Karpas-422 (cell line): ENCODE results near the gene PER3. TPM values are rescaled to one million over a fixed set of nuclear protein-coding genes. Genes with fewer than 3 reads are reported as not detected.

Source experiments
- DNase-seq: peaks from one replicate; pipeline ENCODE4 v3.0.0-alpha.2; 2015
- H2AFZ ChIP-seq: fragments of 200-600 bp; sonication (generic); 2 replicates; pipeline ENCODE4 v1.6.1; 2014; ENCODE audit warnings: antibody characterized with exemption, low read length, mixed read lengths
- H3K27ac ChIP-seq: fragments of 200-600 bp; sonication (generic); 2 replicates; pipeline ENCODE4 v1.5.1; 2014; ENCODE audit warnings: mild to moderate bottlenecking, low read length, moderate library complexity
- H3K27me3 ChIP-seq: fragments of 200-600 bp; sonication (generic); 2 replicates; pipeline ENCODE4 v1.6.1; 2014; ENCODE audit warnings: low read length, mixed read lengths
- H3K36me3 ChIP-seq: fragments of 200-600 bp; sonication (generic); 2 replicates; pipeline ENCODE4 v1.6.1; 2014; ENCODE audit warnings: low read length, mixed read lengths; ENCODE audit not compliant: insufficient read depth
- H3K4me1 ChIP-seq: fragments of 200-600 bp; sonication (generic); 2 replicates; pipeline ENCODE4 v1.6.1; 2014; ENCODE audit warnings: mild to moderate bottlenecking, low read length, mixed read lengths
- H3K4me2 ChIP-seq: fragments of 200-600 bp; sonication (generic); 2 replicates; pipeline ENCODE4 v1.6.1; 2014; ENCODE audit warnings: low read length, low read depth, mild to moderate bottlenecking; ENCODE audit not compliant: poor library complexity, severe bottlenecking
- H3K4me3 ChIP-seq: fragments of 200-600 bp; sonication (generic); 2 replicates; pipeline ENCODE4 v1.5.1; 2014; ENCODE audit warnings: mild to moderate bottlenecking, antibody characterized with exemption, low read length, mixed read lengths
- H3K79me2 ChIP-seq: fragments of 200-600 bp; sonication (generic); 2 replicates; pipeline ENCODE4 v1.6.1; 2014; ENCODE audit warnings: mild to moderate bottlenecking, low read length, mixed read lengths
- H3K9ac ChIP-seq: fragments of 200-600 bp; sonication (generic); 2 replicates; pipeline ENCODE4 v1.6.0; 2014; ENCODE audit warnings: low read length
- H3K9me2 ChIP-seq: fragments of 200-600 bp; sonication (generic), shearing (Covaris generic); replicated peaks from 2 replicates; pipeline ENCODE4 v1.6.0; 2014; ENCODE audit warnings: mild to moderate bottlenecking, low read length, moderate library complexity; ENCODE audit not compliant: insufficient read depth
- H3K9me3 ChIP-seq: fragments of 300-700, 200-600 bp; sonication (generic); 2 replicates; pipeline ENCODE4 v1.6.1; 2014; ENCODE audit warnings: low read length, mixed read lengths
- H4K20me1 ChIP-seq: fragments of 200-600 bp; sonication (generic); 2 replicates; pipeline ENCODE4 v1.6.1; 2014; ENCODE audit warnings: mild to moderate bottlenecking, antibody characterized with exemption, low read length, low read depth; ENCODE audit not compliant: insufficient read depth
- total RNA-seq: library from RNA; depleted of rRNA; stranded (reverse); fragments of >200 nt; shearing (Covaris generic); gene quantifications from 2 replicates; pipeline ENCODE4 v1.2.3, GENCODE V29; 2014; ENCODE audit warnings: low replicate concordance

PER3 gene
- total RNA-seq, 1 experiment from 2014 or later, result 3.5 TPM

DNA sequence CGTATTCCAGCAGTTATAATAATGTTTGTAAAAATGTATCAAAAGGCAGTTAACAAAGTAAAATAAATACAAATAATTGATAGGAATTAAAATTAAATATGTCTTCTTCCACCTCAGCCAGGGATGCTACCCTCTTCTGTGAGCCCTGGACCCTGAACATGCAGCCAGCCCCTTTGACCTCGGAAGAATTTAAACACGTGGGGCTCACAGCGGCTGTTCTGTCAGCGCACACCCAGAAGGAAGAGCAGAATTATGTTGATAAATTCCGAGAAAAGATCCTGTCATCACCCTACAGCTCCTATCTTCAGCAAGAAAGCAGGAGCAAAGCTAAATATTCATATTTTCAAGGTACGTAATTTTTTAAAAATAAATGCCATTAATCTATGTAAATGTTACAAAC lies 42.3 kb downstream of the PER3 start:
- Histone ChIP-seq H2AFZ (no peak overlapping the region), H3K4me3 (no peak overlapping the region), H3K4me1 (no peaks in the 10 kb centered on the region), H3K27me3 (no peaks in the 10 kb centered on the region), H3K9me3 (no peaks in the 10 kb centered on the region), H3K9me2 (no peaks in the 10 kb centered on the region), H3K4me2 (no peak overlapping the region), H4K20me1 (no peaks in the 10 kb centered on the region), H3K27ac (no peak overlapping the region), H3K79me2 (no peaks in the 10 kb centered on the region), H3K36me3 (no peaks in the 10 kb centered on the region), H3K9ac (no peak overlapping the region)
- no peak for DNase-seq

DNA sequence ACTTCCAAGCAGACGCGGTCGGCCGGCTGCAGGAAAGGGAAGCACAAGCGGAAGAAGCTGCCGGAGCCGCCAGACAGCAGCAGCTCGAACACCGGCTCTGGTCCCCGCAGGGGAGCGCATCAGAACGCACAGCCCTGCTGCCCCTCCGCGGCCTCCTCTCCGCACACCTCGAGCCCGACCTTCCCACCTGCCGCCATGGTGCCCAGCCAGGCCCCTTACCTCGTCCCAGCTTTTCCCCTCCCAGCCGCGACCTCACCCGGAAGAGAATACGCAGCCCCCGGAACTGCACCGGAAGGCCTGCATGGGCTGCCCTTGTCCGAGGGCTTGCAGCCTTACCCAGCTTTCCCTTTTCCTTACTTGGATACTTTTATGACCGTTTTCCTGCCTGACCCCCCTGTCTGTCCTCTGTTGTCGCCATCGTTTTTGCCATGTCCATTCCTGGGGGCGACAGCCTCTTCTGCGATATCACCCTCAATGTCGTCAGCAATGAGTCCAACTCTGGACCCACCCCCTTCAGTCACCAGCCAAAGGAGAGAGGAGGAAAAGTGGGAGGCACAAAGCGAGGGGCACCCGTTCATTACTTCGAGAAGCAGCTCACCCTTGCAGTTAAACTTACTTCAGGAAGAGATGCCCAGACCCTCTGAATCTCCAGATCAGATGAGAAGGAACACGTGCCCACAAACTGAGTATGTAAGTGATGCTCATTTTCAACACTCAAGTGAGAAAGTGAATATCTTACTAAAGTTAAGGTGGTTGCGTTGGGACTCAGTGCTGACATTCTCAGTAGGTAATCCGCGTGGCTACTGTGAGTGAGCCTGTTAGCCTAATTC lies 43.2 kb downstream of the PER3 start:
- no peaks in the 10 kb centered on the region for H4K20me1 ChIP-seq
- H3K4me1 ChIP-seq, result no peaks in the 10 kb centered on the region
- no peaks in the 10 kb centered on the region for H3K36me3 ChIP-seq
- no peak overlapping the region for H3K4me3 ChIP-seq
- H3K27ac ChIP-seq, result no peak overlapping the region
- no peaks in the 10 kb centered on the region for H3K27me3 ChIP-seq
- no peak overlapping the region for H3K9ac ChIP-seq
- H3K9me3 ChIP-seq, result no peaks in the 10 kb centered on the region
- H3K79me2 ChIP-seq, result no peaks in the 10 kb centered on the region
- H3K4me2 ChIP-seq, result no peak overlapping the region
- no peak for DNase-seq
- no peak overlapping the region for H2AFZ ChIP-seq
- H3K9me2 ChIP-seq, result no peaks in the 10 kb centered on the region

DNA sequence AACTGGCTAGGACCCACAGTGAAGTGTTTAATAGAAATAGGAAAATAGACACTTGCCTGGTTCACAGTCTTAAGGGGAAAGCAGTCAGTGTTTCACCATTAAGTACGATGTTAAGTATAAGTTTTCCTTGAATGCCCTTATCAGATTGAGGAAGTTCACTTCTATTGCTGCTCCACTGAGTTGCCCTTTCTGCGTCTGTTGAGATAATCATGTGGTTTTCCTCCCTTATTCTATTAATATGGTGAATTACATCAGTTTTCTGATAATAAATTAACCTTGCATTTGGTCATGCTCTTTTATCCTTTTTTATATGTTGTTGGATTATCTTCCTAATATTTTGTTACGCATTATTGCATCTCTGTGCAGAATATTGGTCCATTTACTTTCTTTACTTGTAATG lies 47.4 kb downstream of the PER3 start:
- H3K27ac ChIP-seq, result no peak overlapping the region
- H4K20me1 ChIP-seq, result no peaks in the 10 kb centered on the region
- DNase-seq, result no peak
- H3K36me3 ChIP-seq, result no peaks in the 10 kb centered on the region
- no peaks in the 10 kb centered on the region for H3K9me3 ChIP-seq
- H3K4me1 ChIP-seq, result no peaks in the 10 kb centered on the region
- H3K4me2 ChIP-seq, result no peak overlapping the region
- no peak overlapping the region for H3K4me3 ChIP-seq
- no peaks in the 10 kb centered on the region for H3K27me3 ChIP-seq
- no peaks in the 10 kb centered on the region for H3K79me2 ChIP-seq
- H2AFZ ChIP-seq, result no peak overlapping the region
- H3K9ac ChIP-seq, result no peak overlapping the region
- H3K9me2 ChIP-seq, result no peaks in the 10 kb centered on the region

- Histone ChIP-seq H3K36me3 (no peaks in the 10 kb centered on the region), H3K79me2 (no peaks in the 10 kb centered on the region), H3K4me3 (no peak overlapping the region), H3K9me3 (no peaks in the 10 kb centered on the region), H3K27ac (no peak overlapping the region), H3K9me2 (no peaks in the 10 kb centered on the region), H3K27me3 (no peaks in the 10 kb centered on the region), H3K4me2 (no peak overlapping the region), H2AFZ (no peak overlapping the region), H3K9ac (no peak overlapping the region), H4K20me1 (no peaks in the 10 kb centered on the region), H3K4me1 (no peaks in the 10 kb centered on the region)
- DNase-seq, result no peak
These were observed 48.9 kb downstream of the PER3 start for GRCh38 chr1:7833035-7833434.

DNA sequence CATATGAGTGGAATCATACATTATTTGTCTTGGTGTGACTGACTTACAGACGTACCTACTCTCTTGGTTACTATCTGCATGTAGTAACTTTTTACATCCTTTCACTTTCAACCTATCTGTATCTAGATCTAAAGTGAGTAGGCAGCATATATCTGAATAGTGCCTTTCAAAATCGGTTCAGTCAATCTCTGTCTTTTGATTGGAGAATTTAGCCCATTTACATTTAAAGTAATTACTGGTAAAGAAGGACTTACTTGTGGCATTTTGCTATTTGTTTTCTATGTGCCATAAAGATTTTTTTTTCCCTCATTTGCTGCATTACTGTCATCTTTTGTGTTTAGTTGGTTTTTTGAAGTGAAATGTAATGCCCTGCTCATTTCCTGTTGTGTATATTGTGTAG lies 54.6 kb downstream of the PER3 start:
- Histone ChIP-seq H3K4me3 (no peak overlapping the region), H3K4me2 (no peak overlapping the region), H3K36me3 (no peaks in the 10 kb centered on the region), H3K9me2 (no peaks in the 10 kb centered on the region), H4K20me1 (no peaks in the 10 kb centered on the region), H3K4me1 (no peaks in the 10 kb centered on the region), H3K9ac (no peak overlapping the region), H3K27me3 (no peaks in the 10 kb centered on the region), H3K27ac (no peak overlapping the region), H2AFZ (no peak overlapping the region), H3K9me3 (peaks cover 5% of the 10 kb centered on the region), H3K79me2 (no peaks in the 10 kb centered on the region)
- no peak for DNase-seq

GRCh38 chr1:7839526-7839925 lies 55.4 kb downstream of the PER3 start:
- Histone ChIP-seq H3K27me3 (no peaks in the 10 kb centered on the region), H3K9ac (no peak overlapping the region), H3K79me2 (no peaks in the 10 kb centered on the region), H3K27ac (no peak overlapping the region), H3K9me3 (peaks cover 5% of the 10 kb centered on the region), H3K4me1 (no peaks in the 10 kb centered on the region), H3K4me2 (no peak overlapping the region), H2AFZ (no peak overlapping the region), H3K4me3 (no peak overlapping the region), H3K9me2 (no peaks in the 10 kb centered on the region), H4K20me1 (no peaks in the 10 kb centered on the region), H3K36me3 (no peaks in the 10 kb centered on the region)
- DNase-seq, result no peak

GRCh38 chr1:7842517-7842916 lies 58.4 kb downstream of the PER3 start:
- Histone ChIP-seq H3K79me2 (no peaks in the 10 kb centered on the region), H3K4me1 (no peaks in the 10 kb centered on the region), H3K27me3 (no peaks in the 10 kb centered on the region), H3K9ac (no peak overlapping the region), H4K20me1 (no peaks in the 10 kb centered on the region), H2AFZ (no peak overlapping the region), H3K36me3 (no peaks in the 10 kb centered on the region), H3K9me2 (no peaks in the 10 kb centered on the region), H3K4me3 (no peak overlapping the region), H3K4me2 (no peak overlapping the region), H3K27ac (no peak overlapping the region), H3K9me3 (peaks cover 5% of the 10 kb centered on the region)
- DNase-seq, result no peak

DNA sequence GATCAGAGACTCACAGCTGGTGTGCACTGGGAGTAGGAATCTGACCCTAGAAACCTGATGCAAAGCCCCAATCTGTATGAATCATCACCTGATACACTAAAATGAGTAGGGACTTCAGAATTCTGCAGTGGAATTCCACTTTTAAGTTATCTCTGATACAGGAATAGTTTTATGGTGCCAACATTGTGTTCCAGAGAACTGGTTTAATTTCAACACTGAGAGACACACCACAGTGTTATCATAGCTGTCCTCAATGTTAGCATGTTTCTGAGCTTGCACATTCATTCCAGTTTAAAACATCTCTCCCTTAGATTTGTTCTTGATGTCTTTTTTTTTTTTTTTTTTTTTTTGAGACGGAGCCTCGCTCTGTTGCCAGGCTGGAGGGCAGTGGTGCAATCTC lies 61.7 kb downstream of the PER3 start:
- no peak overlapping the region for H3K27ac ChIP-seq
- H3K79me2 ChIP-seq, result no peaks in the 10 kb centered on the region
- H4K20me1 ChIP-seq, result no peaks in the 10 kb centered on the region
- H2AFZ ChIP-seq, result no peak overlapping the region
- H3K9me2 ChIP-seq, result no peaks in the 10 kb centered on the region
- no peaks in the 10 kb centered on the region for H3K4me1 ChIP-seq
- H3K36me3 ChIP-seq, result no peaks in the 10 kb centered on the region
- DNase-seq, result no peak
- no peak overlapping the region for H3K9ac ChIP-seq
- no peaks in the 10 kb centered on the region for H3K27me3 ChIP-seq
- H3K4me2 ChIP-seq, result no peak overlapping the region
- no peak overlapping the region for H3K4me3 ChIP-seq
- H3K9me3 ChIP-seq, result no peaks in the 10 kb centered on the region
